PC-9 (cell line): ENCODE measurements around the gene CBX2. TPM values are rescaled to one million over a fixed set of nuclear protein-coding genes. Genes with fewer than 3 reads are reported as not detected.

Experiments
- BruUV-seq: library from RNA; stranded (reverse); fragments of 400-500 nt; replicated peaks from 2 replicates; lab custom pipeline; 2021; lab: Mats Ljungman, UMichigan
- CTCF ChIA-PET: fragments of 300-600 bp; sonication (Branson Sonifier 250); formaldehyde crosslinking; loops from one replicate; lab custom pipeline; 2022; ENCODE audit warnings: antibody characterized with exemption; lab: Charles Lee
- POLR2A ChIA-PET: fragments of 300-600 bp; sonication (Branson Sonifier 250); formaldehyde crosslinking; loops from one replicate; lab custom pipeline; 2022; ENCODE audit warnings: antibody characterized with exemption; ENCODE audit not compliant: unreplicated experiment; lab: Charles Lee
- DNase-seq, 2 experiments: peaks; one replicate each; pipeline versions ENCODE4 v3.0.0 to v3.0.0-alpha.2; 2015 to 2022; ENCODE audit warnings: mixed read lengths in 1 of 2
- H2AFZ ChIP-seq: fragments of 200-600 bp; sonication (generic); 2 replicates; pipeline ENCODE4 v1.8.1; 2017; ENCODE audit warnings: antibody characterized with exemption
- H3F3A ChIP-seq: fragments of 200-600 bp; sonication (generic); 2 replicates; pipeline ENCODE4 v1.8.1; 2017; ENCODE audit warnings: antibody characterized with exemption, mild to moderate bottlenecking, low read depth; ENCODE audit not compliant: insufficient read depth
- H3K27ac ChIP-seq: fragments of 200-600 bp; sonication (generic); 2 replicates; pipeline ENCODE4 v1.6.1; 2016; ENCODE audit warnings: mixed run types
- H3K27me3 ChIP-seq: fragments of 200-600 bp; sonication (generic); 2 replicates; pipeline ENCODE4 v1.6.1; 2016; ENCODE audit warnings: low read depth, mixed run types; ENCODE audit not compliant: insufficient read depth
- H3K36me3 ChIP-seq: fragments of 200-600 bp; sonication (generic); 2 replicates; pipeline ENCODE4 v1.6.1; 2016; ENCODE audit warnings: low read depth, mixed run types
- H3K4me1 ChIP-seq: fragments of 200-600 bp; sonication (generic); replicated peaks from 2 replicates; pipeline ENCODE4 v1.6.1; 2016; ENCODE audit warnings: mixed run types; ENCODE audit not compliant: insufficient read depth
- H3K4me2 ChIP-seq: fragments of 200-600 bp; sonication (generic); 2 replicates; pipeline ENCODE4 v1.6.1; 2017; ENCODE audit warnings: mixed run types
- H3K4me3 ChIP-seq: fragments of 200-600 bp; sonication (generic); 2 replicates; pipeline ENCODE4 v1.6.1; 2016; ENCODE audit warnings: mixed run types
- H3K79me2 ChIP-seq: fragments of 200-600 bp; sonication (generic); 2 replicates; pipeline ENCODE4 v1.6.1; 2017; ENCODE audit warnings: low read depth, mixed run types
- H3K9me2 ChIP-seq: fragments of 200-600 bp; sonication (generic); 2 replicates; pipeline ENCODE4 v1.8.1; 2017; ENCODE audit warnings: mild to moderate bottlenecking; ENCODE audit not compliant: insufficient read depth
- H3K9me3 ChIP-seq: fragments of 200-600 bp; sonication (generic); 2 replicates; pipeline ENCODE4 v1.8.1; 2016; ENCODE audit warnings: low read depth; ENCODE audit not compliant: insufficient read depth
- H4K20me1 ChIP-seq: fragments of 200-600 bp; sonication (generic); 2 replicates; pipeline ENCODE4 v1.8.1; 2017; ENCODE audit not compliant: insufficient read depth
- EZH2 ChIP-seq: fragments of 200-600 bp; sonication (generic); IDR thresholded peaks from 2 replicates; pipeline ENCODE4 v1.8.0; 2017; ENCODE audit warnings: antibody characterized with exemption, low read depth
- intact Hi-C: fragments of 100-400 bp; cut with micrococcal nuclease; formaldehyde crosslinking; loops from one replicate; pipeline ENCODE4 v1.10.0; 2022; ENCODE audit not compliant: unreplicated experiment
- total RNA-seq: library from RNA; stranded (reverse); gene quantifications from 2 replicates; pipeline ENCODE4 v1.2.3, GENCODE V29; 2021
- TF ChIP-seq, protein P1 (sequence below): fragments of 200-600 bp; sonication (generic); conservative IDR thresholded peaks from 2 replicates; pipeline ENCODE4 v1.6.1; 2017; ENCODE audit warnings: mixed run types, antibody characterized with exemption, mild to moderate bottlenecking, moderate library complexity

CBX2 gene
- total RNA-seq, 1 experiment from 2014 or later, result 32.6 TPM

DNA sequence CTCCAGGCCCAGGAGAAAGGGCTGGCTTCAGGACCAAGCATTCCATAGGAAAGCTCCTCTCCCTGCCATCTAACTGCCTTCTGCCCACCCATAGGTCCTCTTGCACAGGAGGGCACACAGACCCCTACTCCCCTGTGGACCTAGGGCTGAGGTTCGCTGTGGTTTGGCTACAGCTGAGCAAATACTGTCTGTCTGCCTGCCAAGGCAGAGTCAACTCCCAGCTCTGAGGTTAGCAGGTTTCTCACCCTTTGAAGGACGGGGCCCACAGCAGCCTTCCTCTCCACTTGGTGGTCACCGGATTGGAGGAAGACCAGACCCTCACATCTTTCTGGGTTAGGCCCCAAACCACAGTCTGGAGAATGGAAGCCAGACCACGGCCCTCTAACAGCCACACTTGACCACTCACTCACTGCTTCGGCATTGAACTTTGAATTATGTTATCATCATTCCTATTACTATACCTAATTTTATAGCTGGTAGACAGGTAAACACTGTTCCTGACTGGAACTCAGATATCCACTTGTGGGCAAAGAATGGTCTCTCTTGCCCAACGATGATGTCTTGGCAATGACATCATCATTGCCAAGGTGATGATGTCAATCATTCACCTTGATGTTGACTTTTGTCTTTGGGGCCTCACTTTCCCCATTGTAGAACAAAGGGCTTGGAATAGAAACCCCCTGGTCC lies 47.1 kb downstream of the CBX2 start:
- POLR2A ChIA-PET, result no interaction called here
- CTCF ChIA-PET, result no interaction called here
- no peaks in the 10 kb centered on the region for H4K20me1 ChIP-seq

DNA sequence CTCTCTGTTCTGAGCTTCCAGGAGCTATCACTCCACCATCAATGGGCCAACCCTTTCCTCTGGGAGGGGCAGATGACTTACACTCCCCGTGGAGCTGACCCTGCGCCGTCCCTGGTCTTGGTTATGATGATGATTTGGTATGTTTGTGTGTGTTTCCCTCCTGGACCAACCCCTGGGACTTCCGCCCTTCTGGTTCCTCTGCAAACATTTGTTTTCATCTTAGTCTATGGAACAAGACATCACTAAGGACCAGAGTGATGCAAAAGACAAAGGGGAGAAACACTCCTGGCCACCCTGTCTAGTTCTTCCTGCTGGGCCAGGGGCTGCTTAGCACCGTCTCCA lies 47.6 kb downstream of the CBX2 start:
- Histone ChIP-seq H4K20me1 (no peaks in the 10 kb centered on the region), H3K36me3 (no peaks in the 10 kb centered on the region), H3K79me2 (no peaks in the 10 kb centered on the region), H3K27me3 (no peaks in the 10 kb centered on the region), H3K4me1 (peaks cover under 1% of the 10 kb centered on the region), H3K9me2 (no peaks in the 10 kb centered on the region), H3F3A (peaks cover 8% of the 10 kb centered on the region; the same call in 1 of the 2 replicates), H3K4me3 (no peak overlapping the region), H3K27ac (no peak overlapping the region), H3K9me3 (no peaks in the 10 kb centered on the region), H3K4me2 (no peak overlapping the region), H2AFZ (no peak overlapping the region)
- ChIA-PET POLR2A (no interaction called here), CTCF (no interaction called here)
- no TSS peak for BruUV-seq
- no peak for DNase-seq
- no peak for TF ChIP-seq EZH2
- TF ChIP-seq, protein P1, sequence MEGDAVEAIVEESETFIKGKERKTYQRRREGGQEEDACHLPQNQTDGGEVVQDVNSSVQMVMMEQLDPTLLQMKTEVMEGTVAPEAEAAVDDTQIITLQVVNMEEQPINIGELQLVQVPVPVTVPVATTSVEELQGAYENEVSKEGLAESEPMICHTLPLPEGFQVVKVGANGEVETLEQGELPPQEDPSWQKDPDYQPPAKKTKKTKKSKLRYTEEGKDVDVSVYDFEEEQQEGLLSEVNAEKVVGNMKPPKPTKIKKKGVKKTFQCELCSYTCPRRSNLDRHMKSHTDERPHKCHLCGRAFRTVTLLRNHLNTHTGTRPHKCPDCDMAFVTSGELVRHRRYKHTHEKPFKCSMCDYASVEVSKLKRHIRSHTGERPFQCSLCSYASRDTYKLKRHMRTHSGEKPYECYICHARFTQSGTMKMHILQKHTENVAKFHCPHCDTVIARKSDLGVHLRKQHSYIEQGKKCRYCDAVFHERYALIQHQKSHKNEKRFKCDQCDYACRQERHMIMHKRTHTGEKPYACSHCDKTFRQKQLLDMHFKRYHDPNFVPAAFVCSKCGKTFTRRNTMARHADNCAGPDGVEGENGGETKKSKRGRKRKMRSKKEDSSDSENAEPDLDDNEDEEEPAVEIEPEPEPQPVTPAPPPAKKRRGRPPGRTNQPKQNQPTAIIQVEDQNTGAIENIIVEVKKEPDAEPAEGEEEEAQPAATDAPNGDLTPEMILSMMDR, result no peak
- intact Hi-C loops, result no loop called here

More for the DNA sequence above, 47.1 kb downstream of the CBX2 start:
- Histone ChIP-seq H3K27ac (no peak overlapping the region), H3K9me2 (no peaks in the 10 kb centered on the region), H3F3A (peaks cover 8% of the 10 kb centered on the region; the same call in 1 of the 2 replicates), H3K27me3 (no peaks in the 10 kb centered on the region), H3K79me2 (no peaks in the 10 kb centered on the region), H3K36me3 (no peaks in the 10 kb centered on the region), H3K9me3 (no peaks in the 10 kb centered on the region), H3K4me1 (no peaks in the 10 kb centered on the region; the same call in 1 of the 2 replicates), H2AFZ (no peak overlapping the region), H3K4me2 (no peak overlapping the region), H3K4me3 (no peak overlapping the region)
- no TSS peak for BruUV-seq
- intact Hi-C loops, result no loop called here
- TF ChIP-seq, protein P1, result no peak
- no peak for TF ChIP-seq EZH2
- DNase-seq, result no peak

DNA sequence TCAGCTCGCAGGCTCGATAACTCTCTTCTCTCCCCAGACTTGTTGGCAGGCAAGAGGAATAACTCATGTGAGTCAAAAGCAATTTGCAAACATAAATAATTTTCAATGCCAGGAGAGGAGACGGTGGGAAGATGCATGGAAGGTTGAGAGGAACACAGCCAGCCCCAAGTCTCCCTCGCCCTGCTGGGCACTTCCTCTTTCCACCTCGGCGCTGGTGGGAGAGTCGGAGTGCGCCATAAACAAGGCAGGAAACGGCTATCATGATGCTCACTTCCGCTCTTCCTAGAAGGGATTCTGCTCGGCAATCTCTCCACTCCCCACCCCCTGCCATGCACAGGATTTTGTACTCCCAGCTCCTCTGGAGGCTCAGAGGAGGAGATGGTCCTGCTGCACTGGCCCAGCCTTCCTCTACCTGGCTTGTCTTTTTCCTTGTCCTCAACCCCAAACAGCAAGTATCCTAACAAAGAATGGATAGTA lies 48.3 kb downstream of the CBX2 start:
- Histone ChIP-seq H3K4me3 (no peak overlapping the region), H2AFZ (no peak overlapping the region), H3K9me2 (no peaks in the 10 kb centered on the region), H3K79me2 (peaks cover 5% of the 10 kb centered on the region), H3K4me1 (peaks cover 7% of the 10 kb centered on the region), H3F3A (peaks cover 10% of the 10 kb centered on the region; the same call in 1 of the 2 replicates), H3K36me3 (no peaks in the 10 kb centered on the region), H3K4me2 (no peak overlapping the region), H3K27ac (no peak overlapping the region), H4K20me1 (no peaks in the 10 kb centered on the region), H3K27me3 (no peaks in the 10 kb centered on the region), H3K9me3 (no peaks in the 10 kb centered on the region)
- no peak for TF ChIP-seq EZH2
- TF ChIP-seq, protein P1, result no peak
- BruUV-seq, result no TSS peak
- ChIA-PET POLR2A (no interaction called here), CTCF (no interaction called here)
- DNase-seq, result no peak
- intact Hi-C loops, result no loop called here
